Cardiac muscle cell (in vitro differentiated cells and primary cell): Measurements from ENCODE around the gene RNU5B-1. TPM values are rescaled to one million over a fixed set of nuclear protein-coding genes. Genes with fewer than 3 reads are reported as not detected.

Experiments used
- DNase-seq, 2 donors: peaks; one replicate each; pipeline versions ENCODE4 v3.0.0 to v3.0.0-alpha.2; 2010 to 2017; ENCODE audit warnings: low read depth in 1 of 2, low spot score in 1 of 2
- H3K27ac ChIP-seq: fragments of 200-600 bp; sonication (generic); 2 replicates; pipeline ENCODE4 v1.5.1; 2016
- H3K27me3 ChIP-seq: fragments of 200-600 bp; sonication (generic); 2 replicates; pipeline ENCODE4 v1.6.0; 2016; ENCODE audit warnings: control low read depth
- H3K36me3 ChIP-seq: fragments of 200-600 bp; sonication (generic); 2 replicates; pipeline ENCODE4 v1.5.1; 2016; ENCODE audit warnings: control low read depth
- H3K4me1 ChIP-seq: fragments of 200-600 bp; sonication (generic); 2 replicates; pipeline ENCODE4 v1.8.1; 2017; ENCODE audit warnings: low read depth, mild to moderate bottlenecking, mixed run types
- H3K4me3 ChIP-seq: fragments of 200-600 bp; sonication (generic); 2 replicates; pipeline ENCODE4 v1.5.1; 2016; ENCODE audit warnings: mild to moderate bottlenecking
- H3K9me3 ChIP-seq: fragments of 200-600 bp; sonication (generic); 2 replicates; pipeline ENCODE4 v1.5.1; 2017; ENCODE audit warnings: low read depth, mild to moderate bottlenecking, control low read depth
- polyA plus RNA-seq: library from polyadenylated mRNA; unstranded; fragments of >200 nt; fragmentation: Nextera tagmentation; extraction: Ambion mirVana; gene quantifications from 2 replicates; pipeline ENCODE4 v1.2.1, GENCODE V29; 2016
- total RNA-seq: library from RNA; depleted of rRNA; stranded (reverse); fragments of >200 nt; gene quantifications from 2 replicates; pipeline ENCODE4 v1.2.3, GENCODE V29; 2016
- TF ChIP-seq, protein P1 (sequence below): IDR thresholded peaks from 2 replicates; pipeline ENCODE4 v1.5.1; 2012; ENCODE audit warnings: low read depth, mild to moderate bottlenecking, low read length

RNU5B-1 gene
- not detected in 2 replicates for total RNA-seq
- not detected in 2 replicates for polyA plus RNA-seq

GRCh38 chr15:65304381-65305149 is at the start of gene RNU5B-1:
RNU5B-1 (plus strand) TSS chr15:65304677.
- no peaks in the 10 kb centered on the region for H3K9me3 ChIP-seq
- peak within 1 kb of the TSS; percentile 97 for H3K27ac ChIP-seq
- H3K4me3 ChIP-seq, result peak within 1 kb of the TSS; percentile 7
- H3K4me1 ChIP-seq, result no peaks in the 10 kb centered on the region
- DNase-seq, result peak; percentile 90 to 96
- TF ChIP-seq, protein P1, sequence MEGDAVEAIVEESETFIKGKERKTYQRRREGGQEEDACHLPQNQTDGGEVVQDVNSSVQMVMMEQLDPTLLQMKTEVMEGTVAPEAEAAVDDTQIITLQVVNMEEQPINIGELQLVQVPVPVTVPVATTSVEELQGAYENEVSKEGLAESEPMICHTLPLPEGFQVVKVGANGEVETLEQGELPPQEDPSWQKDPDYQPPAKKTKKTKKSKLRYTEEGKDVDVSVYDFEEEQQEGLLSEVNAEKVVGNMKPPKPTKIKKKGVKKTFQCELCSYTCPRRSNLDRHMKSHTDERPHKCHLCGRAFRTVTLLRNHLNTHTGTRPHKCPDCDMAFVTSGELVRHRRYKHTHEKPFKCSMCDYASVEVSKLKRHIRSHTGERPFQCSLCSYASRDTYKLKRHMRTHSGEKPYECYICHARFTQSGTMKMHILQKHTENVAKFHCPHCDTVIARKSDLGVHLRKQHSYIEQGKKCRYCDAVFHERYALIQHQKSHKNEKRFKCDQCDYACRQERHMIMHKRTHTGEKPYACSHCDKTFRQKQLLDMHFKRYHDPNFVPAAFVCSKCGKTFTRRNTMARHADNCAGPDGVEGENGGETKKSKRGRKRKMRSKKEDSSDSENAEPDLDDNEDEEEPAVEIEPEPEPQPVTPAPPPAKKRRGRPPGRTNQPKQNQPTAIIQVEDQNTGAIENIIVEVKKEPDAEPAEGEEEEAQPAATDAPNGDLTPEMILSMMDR, result peak; percentile 96
- no peaks in the 10 kb centered on the region for H3K36me3 ChIP-seq
- H3K27me3 ChIP-seq, result no peaks in the 10 kb centered on the region

DNA sequence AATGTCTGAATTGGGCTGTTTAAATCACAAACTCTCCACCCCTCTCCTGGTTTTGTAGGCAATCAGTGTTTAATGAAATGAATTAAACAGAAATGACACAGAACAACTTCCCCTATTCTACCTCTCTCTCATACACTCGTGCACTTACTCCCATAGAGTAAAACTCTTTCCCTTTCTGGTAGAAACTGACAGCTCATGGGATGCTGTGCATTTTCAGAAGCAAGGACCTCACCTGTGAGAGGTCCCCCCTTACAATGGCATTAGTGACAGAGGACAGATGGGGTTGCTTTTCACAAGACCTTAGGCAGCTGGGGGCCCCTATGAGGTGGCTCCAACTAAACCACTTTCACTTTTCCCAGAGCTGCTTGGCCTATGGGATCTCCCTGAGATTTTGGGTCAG is 49.7 kb upstream of the RNU5B-1 start:
- Histone ChIP-seq H3K4me3 (no peak overlapping the region), H3K27ac (no peak overlapping the region), H3K36me3 (peaks cover 8% of the 10 kb centered on the region), H3K4me1 (no peaks in the 10 kb centered on the region), H3K9me3 (no peaks in the 10 kb centered on the region), H3K27me3 (no peaks in the 10 kb centered on the region)
- TF ChIP-seq, protein P1, result no peak
- no peak for DNase-seq

GRCh38 chr15:65255486-65256140 is 48.9 kb upstream of the RNU5B-1 start:
- DNase-seq, result no peak
- Histone ChIP-seq H3K27me3 (no peaks in the 10 kb centered on the region), H3K4me3 (no peak overlapping the region), H3K9me3 (no peaks in the 10 kb centered on the region), H3K36me3 (peaks cover 15% of the 10 kb centered on the region), H3K27ac (no peak overlapping the region), H3K4me1 (no peaks in the 10 kb centered on the region)
- TF ChIP-seq, protein P1, result no peak

DNA sequence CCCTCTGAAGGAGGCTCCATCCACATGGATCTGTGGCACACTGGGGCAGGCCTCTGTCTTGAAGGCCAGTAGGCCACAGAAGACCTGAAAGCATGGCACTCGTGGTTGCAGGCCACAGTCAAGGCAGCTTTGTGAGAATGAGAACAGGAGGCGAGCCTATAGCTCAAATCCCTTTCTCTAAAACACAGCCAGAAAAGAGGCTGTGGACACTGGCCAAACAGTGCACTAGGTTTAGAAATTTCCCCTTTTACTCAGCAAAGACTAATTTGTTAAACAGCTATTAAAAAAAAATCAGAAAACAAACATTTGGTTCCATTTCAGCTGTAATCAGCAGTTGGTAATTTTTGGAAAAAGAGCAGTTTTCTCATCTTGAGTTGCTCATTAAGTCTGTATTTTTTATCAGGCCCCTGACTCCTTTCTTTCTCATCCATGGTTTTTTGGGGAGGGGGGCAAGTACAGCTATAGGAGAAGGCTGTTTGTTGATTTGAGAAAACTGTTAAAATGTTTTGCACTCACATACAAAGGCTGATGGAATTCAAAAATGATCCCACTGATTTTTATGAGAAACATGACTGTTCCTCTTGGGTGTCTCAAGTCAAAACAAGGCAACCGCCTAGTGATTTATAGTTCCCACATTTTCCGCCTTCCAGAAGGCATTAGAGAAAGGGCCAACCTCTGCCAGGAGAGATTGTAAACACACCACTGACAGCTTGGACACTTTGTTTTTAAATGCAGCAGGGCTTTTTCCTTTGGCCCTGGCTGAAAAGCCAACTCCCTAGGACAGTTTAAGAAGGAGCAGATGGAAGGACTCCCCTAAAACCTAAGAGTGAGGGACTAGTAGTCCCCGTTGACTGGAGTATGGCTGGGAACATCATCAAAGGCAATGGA is 45.9 kb upstream of the RNU5B-1 start:
- peaks cover 15% of the 10 kb centered on the region for H3K36me3 ChIP-seq

GRCh38 chr15:65259367-65259797 is 45.1 kb upstream of the RNU5B-1 start:
- Histone ChIP-seq H3K4me1 (peaks cover 3% of the 10 kb centered on the region), H3K36me3 (peaks cover 15% of the 10 kb centered on the region), H3K27ac (no peak overlapping the region), H3K4me3 (no peak overlapping the region), H3K9me3 (no peaks in the 10 kb centered on the region), H3K27me3 (no peaks in the 10 kb centered on the region)
- no peak for DNase-seq
- TF ChIP-seq, protein P1, result no peak

More for the DNA sequence above, 45.9 kb upstream of the RNU5B-1 start:
- no peak overlapping the region for H3K27ac ChIP-seq
- no peaks in the 10 kb centered on the region for H3K9me3 ChIP-seq
- H3K4me1 ChIP-seq, result no peaks in the 10 kb centered on the region
- no peak overlapping the region for H3K4me3 ChIP-seq
- TF ChIP-seq, protein P1, result no peak
- no peak for DNase-seq
- no peaks in the 10 kb centered on the region for H3K27me3 ChIP-seq
